HG02763 (cell line): ENCODE results near the gene FIGNL1.

Experiments used
- ATAC-seq: cut with Tn5 transposase; IDR thresholded peaks from one replicate; pipeline ENCODE4 v1.9.1; 2021; ENCODE audit warnings: mild to moderate bottlenecking, moderate library complexity; ENCODE audit not compliant: unreplicated experiment

FIGNL1 gene

GRCh38 chr7:50431316-50431715 is 18.8 kb downstream of the FIGNL1 start:
- no peak for ATAC-seq

- no peak for ATAC-seq
Observed at GRCh38 chr7:50428911-50429310, 21.2 kb downstream of the FIGNL1 start.

- no peak for ATAC-seq
Observed at GRCh38 chr7:50427518-50427917, 22.6 kb downstream of the FIGNL1 start.

GRCh38 chr7:50426280-50427045 is 23.7 kb downstream of the FIGNL1 start:
- ATAC-seq: no peak

- ATAC-seq: no peak
Observed at GRCh38 chr7:50425318-50425717, 24.8 kb downstream of the FIGNL1 start.

- no peak for ATAC-seq
Observed at GRCh38 chr7:50423860-50424259, 26.3 kb downstream of the FIGNL1 start.

GRCh38 chr7:50422858-50423257 is 27.3 kb downstream of the FIGNL1 start:
- ATAC-seq: no peak

GRCh38 chr7:50421043-50421442 is 29.1 kb downstream of the FIGNL1 start:
- ATAC-seq: no peak

GRCh38 chr7:50418526-50419290 is 31.4 kb downstream of the FIGNL1 start:
- ATAC-seq: no peak

GRCh38 chr7:50418086-50418515 is 32.0 kb downstream of the FIGNL1 start:
- peak; percentile 89 for ATAC-seq

- peak; percentile 74 for ATAC-seq
Observed at GRCh38 chr7:50416527-50417182, 33.5 kb downstream of the FIGNL1 start.

GRCh38 chr7:50415844-50416364 is 34.2 kb downstream of the FIGNL1 start:
- ATAC-seq: no peak

- ATAC-seq: no peak
Observed at GRCh38 chr7:50413561-50413960, 36.6 kb downstream of the FIGNL1 start.

GRCh38 chr7:50412973-50413372 is 37.2 kb downstream of the FIGNL1 start:
- no peak for ATAC-seq

GRCh38 chr7:50411332-50411731 is 38.8 kb downstream of the FIGNL1 start:
- no peak for ATAC-seq

- peak; percentile 58 for ATAC-seq
Observed at GRCh38 chr7:50409856-50410745, 40.0 kb downstream of the FIGNL1 start.

GRCh38 chr7:50406935-50407334 is 43.2 kb downstream of the FIGNL1 start:
- ATAC-seq: no peak

GRCh38 chr7:50405221-50405620 is 44.9 kb downstream of the FIGNL1 start:
- ATAC-seq: no peak

GRCh38 chr7:50404392-50404791 is 45.8 kb downstream of the FIGNL1 start:
- ATAC-seq: no peak

- ATAC-seq: no peak
Observed at GRCh38 chr7:50400114-50400513, 50.0 kb downstream of the FIGNL1 start.
